Mesothelial cell of epicardium (in vitro differentiated cells): ENCODE results near the gene WDR1. TPM values are rescaled to one million over a fixed set of nuclear protein-coding genes. Genes with fewer than 3 reads are reported as not detected.

Experiments
- DNase-seq, 2 experiments: peaks; one replicate each; pipeline ENCODE4 v3.0.0; 2021; ENCODE audit warnings: low spot score in 2 of 2; ENCODE audit not compliant: unreplicated experiment in 2 of 2
- H3K27ac Mint-ChIP-seq: 2 replicates; pipeline ENCODE4 v1.8.0; 2021; ENCODE audit warnings: mixed read lengths
- H3K27me3 Mint-ChIP-seq: 2 replicates; pipeline ENCODE4 v1.8.0; 2021; ENCODE audit warnings: low read depth, mixed read lengths
- H3K36me3 Mint-ChIP-seq: 2 replicates; pipeline ENCODE4 v1.8.0; 2021; ENCODE audit warnings: mixed read lengths
- H3K4me1 Mint-ChIP-seq: 2 replicates; pipeline ENCODE4 v1.8.0; 2021; ENCODE audit warnings: mixed read lengths
- H3K4me3 Mint-ChIP-seq: 2 replicates; pipeline ENCODE4 v1.8.0; 2021; ENCODE audit warnings: mild to moderate bottlenecking, moderate library complexity, mixed read lengths
- H3K9me3 Mint-ChIP-seq: 2 replicates; pipeline ENCODE4 v1.8.0; 2021; ENCODE audit warnings: mixed read lengths
- total RNA-seq: library from RNA; stranded (reverse); gene quantifications from 3 replicates; pipeline ENCODE4 v1.2.1, GENCODE V29; 2021
- TF ChIP-seq, protein P1 (sequence below): fragments of 200-600 bp; sonication (generic); IDR thresholded peaks from one replicate; pipeline ENCODE4 v1.5.0; 2021; ENCODE audit warnings: antibody characterized with exemption; ENCODE audit not compliant: unreplicated experiment

WDR1 gene
- total RNA-seq, 1 donor from 2014 or later: 229 TPM

DNA sequence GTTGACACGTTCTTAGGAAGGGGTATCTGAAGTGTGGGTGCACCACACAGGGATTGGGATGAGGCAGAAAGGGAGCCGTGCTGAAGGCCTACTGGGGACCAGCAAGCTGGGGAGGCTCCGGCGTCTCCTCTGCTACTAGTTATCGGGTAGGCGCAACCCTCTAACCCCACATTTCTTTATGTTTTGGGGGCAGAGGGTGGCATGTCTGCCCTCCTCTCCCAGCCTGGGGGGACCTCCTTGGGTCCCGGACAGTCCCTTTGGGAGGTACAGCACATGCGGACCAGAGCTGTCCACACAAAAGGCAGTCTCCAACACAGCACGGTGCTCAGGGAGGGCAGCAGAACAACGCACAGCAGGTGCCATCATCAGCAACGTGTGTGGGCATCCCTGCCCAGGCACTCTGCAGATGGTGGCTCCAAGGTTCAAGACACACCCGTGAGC, 33.2 kb downstream of the WDR1 start:
- Mint-ChIP-seq H3K36me3 (peaks cover 29% of the 10 kb centered on the region), H3K9me3 (no peaks in the 10 kb centered on the region), H3K4me3 (no peak overlapping the region), H3K4me1 (no peaks in the 10 kb centered on the region), H3K27ac (no peak overlapping the region), H3K27me3 (no peaks in the 10 kb centered on the region)
- DNase-seq: no peak
- TF ChIP-seq, protein P1, sequence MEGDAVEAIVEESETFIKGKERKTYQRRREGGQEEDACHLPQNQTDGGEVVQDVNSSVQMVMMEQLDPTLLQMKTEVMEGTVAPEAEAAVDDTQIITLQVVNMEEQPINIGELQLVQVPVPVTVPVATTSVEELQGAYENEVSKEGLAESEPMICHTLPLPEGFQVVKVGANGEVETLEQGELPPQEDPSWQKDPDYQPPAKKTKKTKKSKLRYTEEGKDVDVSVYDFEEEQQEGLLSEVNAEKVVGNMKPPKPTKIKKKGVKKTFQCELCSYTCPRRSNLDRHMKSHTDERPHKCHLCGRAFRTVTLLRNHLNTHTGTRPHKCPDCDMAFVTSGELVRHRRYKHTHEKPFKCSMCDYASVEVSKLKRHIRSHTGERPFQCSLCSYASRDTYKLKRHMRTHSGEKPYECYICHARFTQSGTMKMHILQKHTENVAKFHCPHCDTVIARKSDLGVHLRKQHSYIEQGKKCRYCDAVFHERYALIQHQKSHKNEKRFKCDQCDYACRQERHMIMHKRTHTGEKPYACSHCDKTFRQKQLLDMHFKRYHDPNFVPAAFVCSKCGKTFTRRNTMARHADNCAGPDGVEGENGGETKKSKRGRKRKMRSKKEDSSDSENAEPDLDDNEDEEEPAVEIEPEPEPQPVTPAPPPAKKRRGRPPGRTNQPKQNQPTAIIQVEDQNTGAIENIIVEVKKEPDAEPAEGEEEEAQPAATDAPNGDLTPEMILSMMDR: no peak

DNA sequence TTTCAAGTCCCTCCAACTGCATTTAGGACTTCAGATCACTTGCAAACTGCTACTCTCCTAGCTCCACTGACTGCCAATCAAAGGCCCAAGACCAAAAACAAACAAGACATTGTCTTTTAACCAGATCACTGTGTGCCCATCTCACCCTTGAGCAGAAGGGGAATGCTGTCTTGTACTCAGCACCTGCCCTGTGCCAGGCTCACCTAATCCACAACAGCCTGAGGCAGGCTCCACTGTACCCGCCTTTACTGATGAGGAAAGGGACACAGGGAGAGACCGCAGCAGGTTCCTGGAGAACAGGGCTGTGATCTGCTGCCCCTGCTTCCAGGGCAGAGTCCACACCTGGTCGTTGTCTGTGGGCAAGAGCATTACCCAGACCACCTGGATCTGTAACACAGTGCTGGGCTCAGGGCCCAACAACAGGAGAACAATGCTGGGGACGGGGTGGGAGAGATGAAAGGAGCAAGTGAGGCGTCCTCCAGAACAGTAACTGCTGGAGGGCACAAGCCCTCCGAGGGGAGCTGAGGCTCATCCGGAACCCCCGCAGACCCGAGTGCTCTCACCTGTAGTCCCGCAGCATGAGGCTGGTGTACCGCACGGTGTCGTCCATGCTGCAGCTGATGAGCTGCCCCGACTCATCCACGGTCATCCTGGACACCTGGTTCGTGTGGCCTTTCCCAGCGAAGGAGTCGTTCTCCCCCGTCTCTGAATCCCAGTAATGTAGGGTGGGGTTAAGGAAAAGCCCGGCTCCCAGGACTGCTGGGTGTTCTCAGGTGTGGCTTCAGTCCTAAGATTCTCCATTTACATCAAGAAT, 33.9 kb downstream of the WDR1 start:
- Mint-ChIP-seq H3K4me3 (no peak overlapping the region), H3K36me3 (peaks cover 24% of the 10 kb centered on the region)
- no peak for DNase-seq

DNA sequence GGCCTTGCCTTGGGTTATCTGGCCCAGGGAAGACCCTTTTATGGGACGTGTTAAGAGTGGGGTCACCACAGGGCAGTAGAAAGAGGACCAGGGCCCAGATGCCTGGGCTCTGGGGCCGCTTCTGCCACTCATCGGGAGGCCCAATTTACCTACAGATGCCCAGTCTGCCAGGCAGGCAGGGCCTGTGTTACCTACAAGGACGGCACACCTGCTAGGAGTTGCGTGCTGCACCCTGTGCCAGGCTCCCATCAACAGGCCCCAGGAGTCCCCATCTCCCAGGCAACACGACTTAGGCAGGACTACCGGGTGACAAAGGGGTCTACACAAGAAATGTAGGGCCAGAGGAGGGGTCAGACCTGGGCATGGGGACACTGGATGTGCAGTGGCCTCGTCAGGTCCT, 34.6 kb downstream of the WDR1 start:
- TF ChIP-seq, protein P1: no peak
- no peak overlapping the region for H3K27ac Mint-ChIP-seq
- DNase-seq: no peak
- no peaks in the 10 kb centered on the region for H3K27me3 Mint-ChIP-seq
- no peaks in the 10 kb centered on the region for H3K4me1 Mint-ChIP-seq
- H3K36me3 Mint-ChIP-seq: peaks cover 22% of the 10 kb centered on the region
- no peak overlapping the region for H3K4me3 Mint-ChIP-seq
- no peaks in the 10 kb centered on the region for H3K9me3 Mint-ChIP-seq

More for the DNA sequence above, 33.9 kb downstream of the WDR1 start:
- Mint-ChIP-seq H3K9me3 (no peaks in the 10 kb centered on the region), H3K27me3 (no peaks in the 10 kb centered on the region), H3K4me1 (no peaks in the 10 kb centered on the region), H3K27ac (no peak overlapping the region)
- TF ChIP-seq, protein P1: no peak

DNA sequence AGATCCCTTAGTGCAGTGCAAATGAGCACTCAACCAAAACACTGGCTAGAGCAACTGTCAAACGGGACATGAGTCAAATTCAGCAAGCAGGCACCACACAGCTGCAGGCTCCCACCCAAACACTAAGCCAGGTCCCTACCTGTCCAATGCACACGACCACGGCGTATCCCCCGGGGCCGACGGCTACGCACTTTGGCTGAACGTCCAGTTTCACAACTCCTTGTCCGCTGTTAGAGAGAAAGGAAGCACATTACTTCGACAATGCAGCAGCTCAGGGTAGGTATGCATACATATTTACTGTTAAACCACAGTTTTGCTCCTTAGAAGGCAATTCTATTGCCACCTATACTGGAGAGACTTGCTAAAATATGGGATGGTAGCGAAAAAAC, 35.4 kb downstream of the WDR1 start:
- H3K4me3 Mint-ChIP-seq: no peak overlapping the region
- H3K9me3 Mint-ChIP-seq: no peaks in the 10 kb centered on the region
- TF ChIP-seq, protein P1: no peak
- no peak for DNase-seq
- no peaks in the 10 kb centered on the region for H3K4me1 Mint-ChIP-seq
- H3K36me3 Mint-ChIP-seq: peaks cover 23% of the 10 kb centered on the region
- no peak overlapping the region for H3K27ac Mint-ChIP-seq
- H3K27me3 Mint-ChIP-seq: no peaks in the 10 kb centered on the region

DNA sequence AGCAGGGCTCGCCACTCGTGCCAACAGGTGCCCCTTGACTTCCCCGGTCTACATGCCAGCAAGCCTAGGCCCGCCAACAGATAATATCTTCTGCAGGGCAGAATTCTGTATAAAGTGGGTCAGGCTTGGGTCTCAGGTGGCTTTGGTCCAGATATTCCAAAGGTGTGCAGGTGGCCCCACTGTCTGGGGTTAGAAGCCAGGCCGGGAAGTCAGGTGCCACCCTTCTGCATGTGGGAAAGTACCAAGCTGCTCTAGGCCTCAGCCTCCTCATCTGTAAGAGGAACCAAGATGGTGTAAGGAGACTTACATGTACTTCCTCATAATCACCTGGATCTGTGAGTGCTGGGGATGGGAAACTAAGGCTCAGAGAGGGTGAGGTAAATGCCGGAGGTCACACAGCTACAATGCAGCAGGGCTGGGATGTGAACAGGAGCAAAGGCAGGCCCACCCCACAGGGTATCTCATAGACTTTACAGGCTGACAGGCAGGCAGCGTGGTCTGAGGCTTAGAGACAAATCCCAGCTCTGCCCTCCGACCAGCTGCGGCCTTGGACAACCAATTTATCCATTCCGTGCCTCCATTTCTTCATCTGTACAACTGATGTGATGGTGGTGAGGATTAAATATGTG, 35.9 kb downstream of the WDR1 start:
- no peaks in the 10 kb centered on the region for H3K27me3 Mint-ChIP-seq
- peaks cover 26% of the 10 kb centered on the region for H3K36me3 Mint-ChIP-seq
- H3K4me3 Mint-ChIP-seq: no peak overlapping the region
- no peak overlapping the region for H3K27ac Mint-ChIP-seq
- TF ChIP-seq, protein P1: no peak
- H3K4me1 Mint-ChIP-seq: no peaks in the 10 kb centered on the region
- no peak for DNase-seq
- no peaks in the 10 kb centered on the region for H3K9me3 Mint-ChIP-seq
